Brain microvascular endothelial cell (primary cell): ENCODE results near the gene PHOX2A.

Source experiments
- DNase-seq: peaks from one replicate; pipeline ENCODE4 v3.0.0-alpha.2; 2020
- H3K27ac ChIP-seq: fragments of 250-450 bp; sonication (Bioruptor Pico); 2 replicates; pipeline ENCODE4 v1.5.1; 2020; ENCODE audit warnings: mild to moderate bottlenecking, moderate library complexity
- H3K27me3 ChIP-seq: fragments of 250-450 bp; sonication (Bioruptor Pico); replicated peaks from 2 replicates; pipeline ENCODE4 v1.5.1; 2020; ENCODE audit warnings: mild to moderate bottlenecking
- H3K36me3 ChIP-seq: fragments of 250-450 bp; sonication (Bioruptor Pico); replicated peaks from 2 replicates; pipeline ENCODE4 v1.5.1; 2020; ENCODE audit warnings: mild to moderate bottlenecking
- H3K4me3 ChIP-seq: 2 replicates; pipeline ENCODE4 v1.5.1; 2011; ENCODE audit warnings: low read depth, mild to moderate bottlenecking, control low read depth, low read length, moderate library complexity
- in situ Hi-C: cut with HindIII; loops from 2 replicates; pipeline ENCODE4 v1.10.0; 2017; ENCODE audit warnings: low sequenced_read_pairs, low pct_ligation_motif_present
- TF ChIP-seq, protein P1 (sequence below): IDR thresholded peaks from 2 replicates; pipeline ENCODE4 v1.5.1; 2011; ENCODE audit warnings: low read depth, mild to moderate bottlenecking, moderate library complexity, low read length, control low read depth, inconsistent platforms; ENCODE audit errors: missing control alignments

PHOX2A gene

DNA sequence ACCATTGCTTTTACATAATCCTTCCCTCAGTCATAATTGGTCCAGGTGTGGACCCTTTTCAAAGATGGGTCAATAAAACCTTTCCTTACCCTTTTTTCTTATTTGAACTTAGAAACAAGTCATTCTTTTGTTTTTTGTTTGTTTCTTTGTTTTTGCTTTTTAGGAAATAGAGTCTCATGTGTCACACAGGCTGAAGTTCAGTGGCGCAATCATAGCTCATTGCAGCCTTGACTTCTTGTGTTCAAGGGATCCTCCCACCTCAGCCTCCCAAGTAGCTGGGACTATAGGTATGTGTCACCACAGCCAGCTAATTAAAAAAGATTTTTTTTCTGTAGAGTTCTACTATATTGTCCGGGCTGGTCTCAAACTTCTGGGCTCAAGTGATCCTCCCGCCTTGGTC lies 9.4 kb upstream of the PHOX2A start:
- in situ Hi-C loops = no loop called here
- peaks cover 4% of the 10 kb centered on the region for H3K27me3 ChIP-seq

DNA sequence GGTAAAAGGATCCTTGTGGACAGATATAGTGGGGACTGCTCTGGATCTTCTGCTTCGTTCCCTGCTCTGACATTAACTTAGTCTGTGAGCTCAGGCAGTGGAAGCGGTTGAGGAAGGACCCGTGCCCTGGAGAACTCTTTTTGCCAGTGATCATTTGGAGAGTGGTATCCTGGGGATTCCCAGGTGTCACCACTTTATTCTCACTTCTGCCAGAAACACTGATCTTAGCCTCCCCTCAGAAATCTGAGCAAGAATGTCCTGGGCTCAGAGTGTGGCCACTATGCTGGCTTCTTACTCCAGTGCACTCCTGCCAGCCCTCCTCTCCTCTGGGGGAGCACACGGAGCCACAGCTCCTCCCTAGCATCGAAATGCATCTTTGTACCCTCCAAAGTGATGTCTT lies 7.6 kb upstream of the PHOX2A start:
- Histone ChIP-seq H3K36me3 (no peaks in the 10 kb centered on the region), H3K4me3 (no peak overlapping the region), H3K27me3 (peaks cover 12% of the 10 kb centered on the region), H3K27ac (no peak overlapping the region)
- in situ Hi-C loops = no loop called here
- no peak for DNase-seq
- TF ChIP-seq, protein P1, sequence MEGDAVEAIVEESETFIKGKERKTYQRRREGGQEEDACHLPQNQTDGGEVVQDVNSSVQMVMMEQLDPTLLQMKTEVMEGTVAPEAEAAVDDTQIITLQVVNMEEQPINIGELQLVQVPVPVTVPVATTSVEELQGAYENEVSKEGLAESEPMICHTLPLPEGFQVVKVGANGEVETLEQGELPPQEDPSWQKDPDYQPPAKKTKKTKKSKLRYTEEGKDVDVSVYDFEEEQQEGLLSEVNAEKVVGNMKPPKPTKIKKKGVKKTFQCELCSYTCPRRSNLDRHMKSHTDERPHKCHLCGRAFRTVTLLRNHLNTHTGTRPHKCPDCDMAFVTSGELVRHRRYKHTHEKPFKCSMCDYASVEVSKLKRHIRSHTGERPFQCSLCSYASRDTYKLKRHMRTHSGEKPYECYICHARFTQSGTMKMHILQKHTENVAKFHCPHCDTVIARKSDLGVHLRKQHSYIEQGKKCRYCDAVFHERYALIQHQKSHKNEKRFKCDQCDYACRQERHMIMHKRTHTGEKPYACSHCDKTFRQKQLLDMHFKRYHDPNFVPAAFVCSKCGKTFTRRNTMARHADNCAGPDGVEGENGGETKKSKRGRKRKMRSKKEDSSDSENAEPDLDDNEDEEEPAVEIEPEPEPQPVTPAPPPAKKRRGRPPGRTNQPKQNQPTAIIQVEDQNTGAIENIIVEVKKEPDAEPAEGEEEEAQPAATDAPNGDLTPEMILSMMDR = no peak

More for the DNA sequence above, 9.4 kb upstream of the PHOX2A start:
- no peaks in the 10 kb centered on the region for H3K36me3 ChIP-seq
- H3K27ac ChIP-seq = no peak overlapping the region
- no peak for DNase-seq
- TF ChIP-seq, protein P1 = no peak
- H3K4me3 ChIP-seq = no peak overlapping the region

DNA sequence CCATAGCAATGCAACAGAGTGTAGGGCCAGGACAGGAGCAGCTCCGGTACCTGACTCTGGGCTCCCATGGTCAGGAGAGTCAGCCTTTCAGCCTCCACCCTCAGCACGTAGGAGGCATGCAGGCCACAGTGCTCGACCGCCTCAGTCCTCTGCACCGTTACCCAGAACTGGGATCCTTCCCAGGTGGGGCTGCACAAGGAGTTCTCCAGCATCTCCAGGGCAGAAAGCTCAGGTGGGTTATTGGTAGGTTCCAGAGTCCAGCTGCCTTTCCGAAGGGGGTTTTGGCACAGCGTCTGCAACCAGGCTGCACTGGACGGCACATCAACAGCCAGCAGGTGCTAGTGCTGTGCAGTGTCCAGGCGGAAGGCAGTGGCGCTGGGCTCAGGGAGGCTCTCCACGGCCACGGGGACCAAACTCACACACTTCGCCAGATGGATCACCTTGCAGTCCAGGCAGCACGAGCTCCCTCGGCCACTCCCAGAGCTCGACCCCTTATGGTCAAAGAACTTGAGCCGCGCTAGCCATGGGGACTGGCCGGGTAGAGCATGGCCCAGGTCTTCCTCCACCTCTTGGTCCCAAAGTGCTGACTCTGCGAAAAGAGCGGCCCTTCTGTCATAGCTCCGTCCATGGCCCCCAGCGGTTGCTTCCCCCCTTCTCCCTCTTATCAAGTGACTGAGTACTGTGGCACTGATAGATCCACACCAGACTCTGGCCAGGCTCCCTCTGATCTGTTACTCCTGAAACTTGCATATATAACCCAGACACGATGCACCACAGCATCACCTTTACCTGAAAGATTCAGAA lies 6.9 kb upstream of the PHOX2A start:
- Histone ChIP-seq H3K27ac (no peak overlapping the region), H3K36me3 (no peaks in the 10 kb centered on the region), H3K4me3 (no peak overlapping the region), H3K27me3 (peaks cover 16% of the 10 kb centered on the region)
- in situ Hi-C loops = no loop called here
- no peak for DNase-seq
- TF ChIP-seq, protein P1 = no peak

DNA sequence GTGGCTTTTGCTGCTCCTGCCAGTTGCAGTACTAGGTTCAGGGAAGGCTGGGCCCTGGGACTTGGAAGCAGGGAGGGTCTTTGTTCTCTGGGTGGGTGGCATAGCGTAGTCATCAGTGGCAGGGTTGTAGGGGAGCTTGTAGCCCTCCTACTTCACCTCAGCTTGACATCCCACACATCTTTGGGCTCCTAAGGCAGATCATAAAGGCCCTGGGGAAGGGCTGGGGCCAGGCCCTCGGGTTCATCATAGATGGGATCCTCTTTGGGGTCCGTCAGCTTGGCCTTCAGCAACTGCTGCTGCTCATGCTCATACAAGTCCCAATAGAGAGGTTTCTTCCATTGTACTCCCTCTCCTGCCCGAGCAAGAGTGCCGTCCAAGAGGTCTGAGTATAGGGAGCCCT lies 6.0 kb upstream of the PHOX2A start:
- in situ Hi-C loops = no loop called here
- TF ChIP-seq, protein P1 = no peak
- peaks cover 24% of the 10 kb centered on the region for H3K27me3 ChIP-seq
- no peak for DNase-seq
- no peak overlapping the region for H3K27ac ChIP-seq
- H3K4me3 ChIP-seq = no peak overlapping the region
- no peaks in the 10 kb centered on the region for H3K36me3 ChIP-seq

DNA sequence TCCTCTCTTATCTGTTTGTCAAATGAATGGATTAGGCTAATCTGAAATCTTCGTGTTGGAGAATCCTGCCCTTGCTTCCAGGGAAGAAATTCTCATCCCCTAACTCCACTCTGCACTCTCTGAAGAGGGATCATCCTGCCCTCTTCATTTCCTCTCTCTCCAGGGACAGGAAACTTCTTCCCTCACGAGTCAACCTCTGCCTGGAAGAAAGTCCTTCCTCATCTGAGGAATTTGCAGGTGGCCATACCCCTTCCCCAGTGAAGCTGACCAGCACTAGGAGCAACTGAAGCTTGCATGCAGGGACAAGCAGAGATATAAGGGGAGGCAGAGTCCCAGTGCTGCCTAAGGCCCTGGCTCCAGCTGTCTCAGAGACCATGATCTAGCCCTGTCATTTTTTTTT lies 3.6 kb upstream of the PHOX2A start:
- peaks cover 45% of the 10 kb centered on the region for H3K27me3 ChIP-seq
- TF ChIP-seq, protein P1 = no peak

More for the DNA sequence above, 3.6 kb upstream of the PHOX2A start:
- no peak for DNase-seq
- H3K36me3 ChIP-seq = no peaks in the 10 kb centered on the region
- in situ Hi-C loops = no loop called here
- no peak overlapping the region for H3K27ac ChIP-seq
- no peak overlapping the region for H3K4me3 ChIP-seq
